Endometrial microvascular endothelial cells (primary cell): Measurements from ENCODE around the gene ICA1. TPM values are rescaled to one million over a fixed set of nuclear protein-coding genes. Genes with fewer than 3 reads are reported as not detected.
"Not testable (repeated sequence)": the region's sequence is repeated elsewhere in the genome, so short reads cannot be mapped to it uniquely, and the experiment has no call there.

Experiments
- in situ Hi-C: cut with HindIII; loops from 2 replicates; pipeline ENCODE4 v1.10.0; 2017; ENCODE audit warnings: low sequenced_read_pairs, low pct_unique_long_range_greater_than_20kb; ENCODE audit errors: inconsistent ontology term
- total RNA-seq: library from RNA; depleted of rRNA; stranded (reverse); fragments of >200 nt; gene quantifications from one replicate; pipeline ENCODE4 v1.2.3, GENCODE V29; 2015; ENCODE audit errors: inconsistent ontology term

Gene ICA1
- 18.0 TPM for total RNA-seq

GRCh38 chr7:8261711-8262695 lies at the start of gene ICA1:
TSS of gene ICA1 (minus strand) at chr7:8262167. CDS start at chr7:8235926, 26,241 bp downstream.
- in situ Hi-C loops = no loop called here

DNA sequence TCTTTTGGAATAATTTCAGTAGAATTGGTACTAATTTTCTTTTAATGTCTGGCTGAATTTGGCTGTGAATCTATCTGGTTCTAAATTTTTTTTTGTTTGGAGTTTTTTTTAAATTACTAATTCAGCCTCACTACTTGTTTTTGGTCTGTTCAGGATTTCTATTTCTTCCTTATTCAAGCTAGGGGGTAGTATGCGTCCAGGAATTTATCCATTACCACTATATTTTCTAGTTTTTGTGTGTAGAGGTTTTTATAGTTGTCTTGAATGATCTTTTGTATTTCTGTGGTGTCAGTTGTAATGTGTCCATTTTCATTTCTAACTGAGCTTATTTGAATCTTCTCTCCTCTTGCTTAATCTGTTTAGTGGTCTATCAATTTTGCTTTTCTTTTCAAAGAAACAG lies 48.9 kb upstream of the ICA1 start:
- in situ Hi-C loops = no loop called here

DNA sequence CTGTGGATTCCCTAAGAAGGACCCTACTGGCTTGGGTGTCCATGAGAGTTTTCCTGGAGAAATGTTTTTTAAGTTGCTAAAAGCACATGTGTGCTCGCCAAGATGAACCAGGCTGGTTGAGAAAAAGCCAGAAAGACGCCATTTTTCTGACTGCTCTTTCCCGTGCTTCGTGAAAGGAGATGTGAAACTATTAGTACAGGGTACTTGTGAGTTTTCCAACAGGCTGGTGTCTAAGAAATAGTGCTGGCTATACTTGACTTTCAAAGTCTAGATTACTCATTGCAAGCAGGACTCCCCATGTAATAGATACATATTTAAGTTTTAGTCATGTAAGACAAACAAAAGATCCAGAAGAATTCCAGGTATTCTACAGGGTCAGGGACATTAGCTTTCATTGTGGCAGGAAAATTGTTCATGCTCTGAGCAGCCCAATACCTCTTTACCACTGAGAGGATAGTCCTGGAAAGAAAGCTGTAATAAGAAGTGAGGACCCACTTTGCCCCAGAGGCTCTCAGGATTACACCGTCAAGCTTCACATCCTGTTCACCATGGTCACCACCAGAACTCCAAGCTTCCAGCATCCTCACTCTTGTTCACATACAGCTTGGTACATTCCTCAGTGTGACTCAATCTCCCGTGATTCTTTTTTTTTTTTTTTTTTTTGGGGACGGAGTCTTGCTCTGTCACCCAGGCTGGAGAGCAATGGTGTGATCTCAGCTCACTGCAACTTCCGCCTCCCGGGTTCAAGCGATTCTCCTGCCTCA lies 43.8 kb upstream of the ICA1 start:
- in situ Hi-C loops = no loop called here

DNA sequence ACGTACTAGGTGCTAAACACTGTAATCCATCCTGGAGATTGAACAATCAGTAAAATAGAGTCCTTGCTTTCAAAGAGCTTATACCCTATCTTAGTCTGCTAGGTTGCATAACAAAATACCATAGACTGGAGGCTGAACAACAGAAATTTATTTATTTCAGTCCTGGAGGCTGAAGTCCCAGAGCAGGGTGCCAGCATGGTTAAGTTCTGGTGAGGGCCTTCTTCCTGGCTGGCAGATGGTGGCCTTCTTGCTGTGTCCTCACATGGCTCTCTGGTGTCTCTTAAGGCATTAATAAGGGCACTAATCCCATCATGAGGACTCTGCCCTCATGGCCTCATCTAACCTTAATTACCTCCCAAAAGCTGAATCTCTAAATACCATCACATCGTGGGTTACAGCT lies 43.1 kb upstream of the ICA1 start:
- in situ Hi-C loops = no loop called here

- in situ Hi-C loops = no loop called here
Measured at GRCh38 chr7:8303904-8304528, 42.0 kb upstream of the ICA1 start.

- in situ Hi-C loops = not testable (repeated sequence)
Measured at GRCh38 chr7:8297023-8297422, 35.1 kb upstream of the ICA1 start.

GRCh38 chr7:8296362-8296659 lies 34.3 kb upstream of the ICA1 start:
- in situ Hi-C loops = no loop called here

DNA sequence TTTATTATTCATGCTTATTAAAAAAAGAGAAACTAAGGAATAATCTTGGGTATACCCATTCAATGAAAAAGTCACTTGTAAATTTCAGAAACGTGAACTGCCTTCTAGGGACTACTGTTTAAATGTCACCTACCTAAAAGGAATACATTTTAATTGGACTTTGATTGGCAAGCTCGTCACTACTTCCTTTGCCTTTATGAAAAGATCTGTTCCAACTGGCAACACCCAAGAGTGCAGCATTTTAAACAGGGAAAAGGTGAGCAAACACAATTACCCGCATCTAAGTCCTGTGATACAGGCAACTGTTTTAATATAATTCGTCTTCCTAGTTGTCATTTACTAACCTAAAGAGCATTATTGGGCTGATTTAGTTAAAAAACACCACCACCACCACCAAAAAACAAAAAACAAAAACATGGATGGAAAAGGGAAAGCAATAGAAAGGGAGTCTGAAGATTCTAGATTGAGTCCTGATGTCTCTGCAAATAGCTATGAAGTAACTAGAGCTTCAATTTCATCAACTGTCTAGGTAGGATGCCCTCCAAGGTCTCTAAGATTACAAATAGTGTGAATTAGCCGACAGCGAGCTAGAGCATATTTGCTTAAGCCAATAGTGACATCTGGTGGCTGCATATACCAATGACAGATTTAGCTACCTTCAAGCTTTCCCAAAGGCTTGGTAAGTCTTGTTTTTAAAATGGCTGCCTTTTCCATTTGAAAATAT lies 33.8 kb upstream of the ICA1 start:
- in situ Hi-C loops = no loop called here

- in situ Hi-C loops = no loop called here
Measured at GRCh38 chr7:8291397-8292141, 29.6 kb upstream of the ICA1 start.

GRCh38 chr7:8290645-8291308 lies 28.8 kb upstream of the ICA1 start:
- in situ Hi-C loops = no loop called here

DNA sequence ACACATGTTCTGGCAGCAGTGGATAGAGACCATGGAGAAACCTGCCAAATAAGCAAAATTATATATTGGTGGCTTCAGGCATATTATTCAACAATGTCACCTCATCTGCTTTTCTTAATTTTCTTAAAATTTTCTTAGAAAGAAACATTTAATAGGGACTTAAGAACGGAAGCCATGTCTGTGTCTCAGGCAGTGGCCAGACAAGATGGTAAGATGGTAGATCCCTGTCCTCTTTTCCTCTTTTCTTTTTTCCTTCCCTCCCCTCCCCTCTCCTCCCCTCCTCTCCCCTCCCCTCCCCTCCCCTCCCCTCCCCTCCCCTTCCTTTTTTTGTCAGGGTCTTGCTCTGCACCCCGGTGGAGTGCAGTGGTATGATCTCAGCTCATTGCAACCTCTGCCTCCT lies 24.2 kb upstream of the ICA1 start:
- in situ Hi-C loops = no loop called here

DNA sequence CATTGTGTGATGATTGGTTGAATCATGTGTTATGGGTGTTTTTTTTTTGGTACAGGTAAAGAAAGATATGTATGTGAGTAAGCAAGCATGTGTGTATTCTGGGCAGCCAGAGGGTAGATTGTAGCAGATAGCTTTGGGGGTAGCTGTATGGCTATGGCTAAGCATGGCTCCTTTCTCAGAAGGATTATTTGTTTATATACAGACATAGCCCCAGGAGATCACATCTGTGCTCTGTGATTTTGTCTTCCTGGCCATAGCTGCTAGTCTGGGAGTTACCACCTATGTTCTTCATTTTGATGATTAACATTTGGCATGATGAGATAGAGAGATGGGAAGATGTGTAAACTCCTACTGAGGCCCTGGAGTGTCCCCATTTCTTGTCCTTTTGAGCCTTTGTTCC lies 23.2 kb upstream of the ICA1 start:
- in situ Hi-C loops = no loop called here

DNA sequence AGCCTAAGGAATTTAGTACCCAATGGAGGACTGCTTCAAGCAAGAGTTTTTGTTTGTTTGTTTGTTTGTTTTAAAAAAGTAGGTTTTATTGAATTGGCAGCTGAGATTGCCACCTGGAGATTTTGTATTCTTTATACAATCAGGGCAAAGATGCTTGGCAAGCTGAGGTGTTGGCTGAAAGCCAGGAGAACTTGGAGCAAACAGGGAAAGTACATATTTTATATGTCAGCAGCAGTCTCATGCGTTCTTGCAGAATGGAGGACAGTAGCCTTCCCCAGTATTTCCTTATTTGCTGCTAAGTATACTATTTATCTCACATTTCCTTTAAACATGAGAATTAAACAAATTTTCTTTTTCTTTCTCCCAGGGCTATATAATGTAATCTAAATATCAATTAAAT lies 22.6 kb upstream of the ICA1 start:
- in situ Hi-C loops = no loop called here

- in situ Hi-C loops = no loop called here
Measured at GRCh38 chr7:8283968-8284367, 22.0 kb upstream of the ICA1 start.

DNA sequence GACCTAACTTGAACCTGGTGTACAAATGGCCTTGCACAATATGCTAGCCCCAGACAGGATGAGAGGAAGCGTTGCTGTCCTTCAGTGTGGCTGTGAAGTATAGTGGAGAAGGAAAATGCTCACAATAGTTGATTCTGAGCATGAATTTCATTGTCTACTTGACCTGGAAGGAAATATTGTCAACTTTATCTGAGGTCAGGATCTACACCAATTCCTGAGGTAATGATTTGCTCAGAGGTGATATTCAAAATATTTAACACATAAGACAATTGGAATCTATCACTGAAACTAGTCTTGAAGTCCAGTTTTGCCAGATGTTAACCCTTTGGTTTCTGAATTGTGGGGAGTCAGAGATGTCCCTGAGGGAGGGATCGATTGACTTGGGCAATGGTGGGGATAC lies 20.9 kb upstream of the ICA1 start:
- in situ Hi-C loops = no loop called here

DNA sequence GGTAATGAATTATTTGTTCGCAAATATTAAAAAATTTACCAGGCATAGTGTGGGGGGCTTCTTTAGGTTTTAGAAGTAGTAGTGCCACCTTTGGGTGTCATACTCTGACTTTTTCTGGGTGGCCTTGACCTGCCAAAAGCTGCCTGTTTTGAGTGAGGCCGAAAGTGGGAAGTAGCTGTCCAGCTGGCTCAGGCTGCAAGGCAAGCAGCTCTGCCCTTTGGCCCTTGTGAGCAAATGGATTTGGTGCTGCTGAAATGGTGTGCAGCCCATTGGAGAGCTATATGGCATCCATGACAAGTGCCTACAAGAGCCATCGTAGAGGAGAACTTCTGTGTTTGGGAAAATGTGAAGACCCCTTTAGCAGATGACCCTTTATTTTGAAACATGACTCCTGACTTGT lies 20.2 kb upstream of the ICA1 start:
- in situ Hi-C loops = no loop called here

GRCh38 chr7:8278183-8278582 lies 16.2 kb upstream of the ICA1 start:
- in situ Hi-C loops = no loop called here

GRCh38 chr7:8277394-8277982 lies 15.5 kb upstream of the ICA1 start:
- in situ Hi-C loops = no loop called here
